MCF 10A (cell line): Measurements from ENCODE around the gene TOR1B. TPM values are rescaled to one million over a fixed set of nuclear protein-coding genes. Genes with fewer than 3 reads are reported as not detected.

Experiments used
- BruUV-seq: library from RNA; stranded (reverse); fragments of 400-500 nt; replicated peaks from 2 replicates; lab custom pipeline; 2021; lab: Mats Ljungman, UMichigan
- CTCF ChIA-PET: fragments of 300-600 bp; sonication (Branson Sonifier 250); formaldehyde crosslinking; extraction: SDS; loops from one replicate; lab custom pipeline; 2021; ENCODE audit warnings: antibody characterized with exemption, inconsistent platforms; lab: Yijun Ruan, JAX
- POLR2A ChIA-PET: fragments of 300-600, 350-650 bp; sonication (Branson Sonifier 250); formaldehyde crosslinking; extraction: SDS; loops from one replicate; lab custom pipeline; 2020; ENCODE audit warnings: antibody characterized with exemption, inconsistent platforms; lab: Yijun Ruan, JAX
- DNase-seq: peaks from one replicate; pipeline ENCODE4 v3.0.0-alpha.2; 2018; ENCODE audit not compliant: unreplicated experiment
- H3K27ac Mint-ChIP-seq: one replicate; pipeline ENCODE4 v1.8.0; 2022; ENCODE audit warnings: mild to moderate bottlenecking, low read depth, mixed read lengths; ENCODE audit not compliant: unreplicated experiment
- H3K27me3 Mint-ChIP-seq: one replicate; pipeline ENCODE4 v1.8.0; 2022; ENCODE audit warnings: mixed read lengths; ENCODE audit not compliant: insufficient read depth, unreplicated experiment
- H3K36me3 Mint-ChIP-seq: one replicate; pipeline ENCODE4 v1.8.0; 2022; ENCODE audit warnings: mild to moderate bottlenecking, moderate library complexity, mixed read lengths; ENCODE audit not compliant: insufficient read depth, unreplicated experiment
- H3K4me1 Mint-ChIP-seq: one replicate; pipeline ENCODE4 v1.8.0; 2022; ENCODE audit warnings: mixed read lengths; ENCODE audit not compliant: insufficient read depth, unreplicated experiment
- H3K4me3 Mint-ChIP-seq: one replicate; pipeline ENCODE4 v1.8.0; 2022; ENCODE audit warnings: mild to moderate bottlenecking, moderate library complexity, mixed read lengths; ENCODE audit not compliant: unreplicated experiment
- H3K9me3 Mint-ChIP-seq: one replicate; pipeline ENCODE4 v1.8.0; 2022; ENCODE audit warnings: mixed read lengths; ENCODE audit not compliant: unreplicated experiment
- intact Hi-C: fragments of 100-400 bp; cut with micrococcal nuclease; formaldehyde crosslinking; loops from 2 replicates; pipeline ENCODE4 v1.14.1; 2022
- total RNA-seq: library from RNA; stranded (reverse); gene quantifications from 2 replicates; pipeline ENCODE4 v1.2.3, GENCODE V29; 2022
- TF ChIP-seq, protein P1 (sequence below): fragments of 200-600 bp; IDR thresholded peaks from one replicate; pipeline ENCODE4 v1.8.0; 2022; ENCODE audit warnings: antibody characterized with exemption, mild to moderate bottlenecking; ENCODE audit not compliant: unreplicated experiment

The TOR1B gene
- total RNA-seq, 1 experiment from 2014 or later = 14.8 TPM

DNA sequence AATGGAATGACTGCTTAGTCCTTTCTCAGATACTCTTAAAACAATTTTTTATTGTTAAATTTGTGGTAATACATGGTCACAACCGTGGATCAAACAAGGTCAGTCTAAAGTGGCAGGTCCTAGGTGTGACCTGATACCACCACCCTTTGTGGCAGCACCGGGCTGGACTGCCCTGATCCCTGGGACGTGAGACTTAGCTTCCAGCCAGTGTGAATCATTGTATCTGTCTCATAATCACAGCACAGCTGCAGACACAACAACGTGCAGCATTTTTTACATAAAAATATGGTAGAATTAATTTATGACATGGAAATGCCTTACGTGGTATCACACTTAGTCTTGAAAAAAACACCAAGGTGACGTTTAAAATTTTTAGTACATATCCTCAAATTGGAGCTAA lies 7.8 kb downstream of the TOR1B start:
- ChIA-PET POLR2A (interaction anchor here (0.7 to 3.2 kb wide), 4 partner anchors 11 to 242 kb away, joined by 3 to 16 read pairs (median 3); partner anchors contain the start of genes GPR107 and TOR1A), CTCF (no interaction called here)
- intact Hi-C loops = no loop called here
- TF ChIP-seq, protein P1, sequence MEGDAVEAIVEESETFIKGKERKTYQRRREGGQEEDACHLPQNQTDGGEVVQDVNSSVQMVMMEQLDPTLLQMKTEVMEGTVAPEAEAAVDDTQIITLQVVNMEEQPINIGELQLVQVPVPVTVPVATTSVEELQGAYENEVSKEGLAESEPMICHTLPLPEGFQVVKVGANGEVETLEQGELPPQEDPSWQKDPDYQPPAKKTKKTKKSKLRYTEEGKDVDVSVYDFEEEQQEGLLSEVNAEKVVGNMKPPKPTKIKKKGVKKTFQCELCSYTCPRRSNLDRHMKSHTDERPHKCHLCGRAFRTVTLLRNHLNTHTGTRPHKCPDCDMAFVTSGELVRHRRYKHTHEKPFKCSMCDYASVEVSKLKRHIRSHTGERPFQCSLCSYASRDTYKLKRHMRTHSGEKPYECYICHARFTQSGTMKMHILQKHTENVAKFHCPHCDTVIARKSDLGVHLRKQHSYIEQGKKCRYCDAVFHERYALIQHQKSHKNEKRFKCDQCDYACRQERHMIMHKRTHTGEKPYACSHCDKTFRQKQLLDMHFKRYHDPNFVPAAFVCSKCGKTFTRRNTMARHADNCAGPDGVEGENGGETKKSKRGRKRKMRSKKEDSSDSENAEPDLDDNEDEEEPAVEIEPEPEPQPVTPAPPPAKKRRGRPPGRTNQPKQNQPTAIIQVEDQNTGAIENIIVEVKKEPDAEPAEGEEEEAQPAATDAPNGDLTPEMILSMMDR = no peak
- H3K36me3 Mint-ChIP-seq = peaks cover 76% of the 10 kb centered on the region
- BruUV-seq = TSS peak; percentile 47
- H3K9me3 Mint-ChIP-seq = no peaks in the 10 kb centered on the region
- no peak overlapping the region for H3K4me3 Mint-ChIP-seq
- no peak for DNase-seq
- H3K27ac Mint-ChIP-seq = no peak overlapping the region
- no peaks in the 10 kb centered on the region for H3K4me1 Mint-ChIP-seq
- H3K27me3 Mint-ChIP-seq = no peaks in the 10 kb centered on the region

DNA sequence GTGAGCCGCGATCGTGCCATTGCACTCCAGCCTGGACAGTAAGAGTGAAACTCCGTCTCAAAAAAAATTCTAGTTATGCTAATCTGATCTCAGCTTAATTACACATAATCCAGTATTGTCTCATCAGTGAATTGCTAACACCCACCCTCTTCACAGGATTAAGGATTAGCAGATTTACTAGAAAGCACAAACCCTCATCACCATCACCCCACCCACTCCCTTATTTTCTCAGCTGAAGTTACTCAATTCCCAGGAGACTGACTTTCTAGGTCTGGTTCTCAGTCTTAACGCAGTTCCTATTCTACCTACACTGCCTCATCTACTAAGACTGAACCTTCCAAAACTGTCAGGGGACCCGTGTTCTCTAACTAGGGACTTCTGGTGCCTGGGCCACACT lies 9.0 kb downstream of the TOR1B start:
- TF ChIP-seq, protein P1 = no peak
- DNase-seq = no peak
- Mint-ChIP-seq H3K9me3 (no peaks in the 10 kb centered on the region), H3K36me3 (peaks cover 77% of the 10 kb centered on the region), H3K4me3 (no peak overlapping the region), H3K27ac (no peak overlapping the region), H3K27me3 (no peaks in the 10 kb centered on the region), H3K4me1 (no peaks in the 10 kb centered on the region)
- intact Hi-C loops = no loop called here
- no TSS peak for BruUV-seq
- POLR2A ChIA-PET = interaction anchor here (1.0 to 3.2 kb wide), 4 partner anchors 9 to 171 kb away, joined by 3 to 16 read pairs (median 9); partner anchors contain the start of genes TOR1A and TOR1B
- CTCF ChIA-PET = no interaction called here

DNA sequence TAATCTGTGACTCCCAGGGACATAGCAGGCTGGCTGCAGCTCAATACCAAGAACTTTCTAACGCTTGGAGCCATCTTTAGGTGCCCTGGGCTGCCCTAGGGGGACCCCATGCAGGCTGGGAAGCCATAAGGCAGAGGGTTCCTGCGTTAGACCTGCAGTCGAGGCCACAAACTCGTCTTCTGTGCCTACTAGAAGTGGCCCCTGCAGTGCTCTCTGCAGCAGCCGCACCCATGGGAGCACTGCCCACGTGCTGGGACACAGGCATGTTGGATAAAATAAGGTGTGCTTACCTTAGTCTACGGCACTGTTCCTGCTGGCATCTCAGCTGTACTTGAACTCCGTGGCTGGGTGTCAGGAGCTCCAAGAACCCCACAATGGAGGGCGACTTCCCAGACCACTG lies 9.4 kb downstream of the TOR1B start:
- no peak for DNase-seq
- Mint-ChIP-seq H3K36me3 (peaks cover 77% of the 10 kb centered on the region), H3K4me1 (no peaks in the 10 kb centered on the region), H3K9me3 (no peaks in the 10 kb centered on the region), H3K27me3 (no peaks in the 10 kb centered on the region), H3K4me3 (no peak overlapping the region), H3K27ac (no peak overlapping the region)
- CTCF ChIA-PET = no interaction called here
- BruUV-seq = no TSS peak
- intact Hi-C loops = no loop called here
- TF ChIP-seq, protein P1 = no peak
- POLR2A ChIA-PET = interaction anchor here (1.0 to 3.2 kb wide), 4 partner anchors 9 to 171 kb away, joined by 3 to 16 read pairs (median 9); partner anchors contain the start of genes TOR1A and TOR1B

DNA sequence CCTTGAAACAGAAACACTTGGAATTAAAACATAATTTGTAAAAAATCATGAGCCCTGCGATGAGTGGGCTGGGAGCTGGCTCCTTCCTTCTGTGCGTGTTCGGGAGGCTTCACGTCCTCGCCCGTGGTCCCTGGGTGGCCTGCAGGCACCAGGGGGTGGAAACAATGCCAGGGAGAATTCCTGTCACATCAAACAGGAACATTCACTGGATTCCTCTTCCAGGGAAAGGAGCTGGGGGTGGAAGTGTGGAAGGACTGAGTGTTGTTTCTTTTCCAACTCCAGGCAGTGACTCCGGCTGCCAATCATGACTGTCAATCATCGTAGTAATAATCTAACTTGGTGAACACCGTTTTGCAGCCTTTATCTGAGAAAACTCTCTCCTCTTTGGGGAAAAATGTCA lies 10.7 kb downstream of the TOR1B start:
- H3K9me3 Mint-ChIP-seq = no peaks in the 10 kb centered on the region
- H3K27ac Mint-ChIP-seq = no peak overlapping the region
- no peaks in the 10 kb centered on the region for H3K27me3 Mint-ChIP-seq
- POLR2A ChIA-PET = interaction anchor here (0.7 to 2.5 kb wide), 4 partner anchors 11 to 88 kb away, joined by 3 to 15 read pairs (median 4); partner anchors contain the start of genes TOR1A and TOR1B
- intact Hi-C loops = no loop called here
- BruUV-seq = TSS peak; percentile 36
- TF ChIP-seq, protein P1 = no peak
- no peak overlapping the region for H3K4me3 Mint-ChIP-seq
- no peak for DNase-seq
- H3K36me3 Mint-ChIP-seq = peaks cover 78% of the 10 kb centered on the region
- no peaks in the 10 kb centered on the region for H3K4me1 Mint-ChIP-seq
- CTCF ChIA-PET = no interaction called here
